ENCODE measurements around the gene PGC. TPM values are rescaled to one million over a fixed set of nuclear protein-coding genes. Genes with fewer than 3 reads are reported as not detected.

PGC gene
- total RNA-seq, 1 donor from 2014 or later: not detected

GRCh38 chr6:41777551-41778285 lies 30.5 kb upstream of the PGC start:
- Mint-ChIP-seq H3K27me3 (ENCODE audit: unreplicated experiment) (peaks cover 5% of the 10 kb centered on the region), H3K9me3 (ENCODE audit: unreplicated experiment) (no peaks in the 10 kb centered on the region), H3K36me3 (ENCODE audit: low read depth, unreplicated experiment) (peaks cover 21% of the 10 kb centered on the region), H3K4me3 (ENCODE audit: unreplicated experiment) (peak overlapping the region; percentile 19), H3K27ac (ENCODE audit: unreplicated experiment) (no peak overlapping the region), H3K4me1 (ENCODE audit: unreplicated experiment) (peaks cover 19% of the 10 kb centered on the region)
- no peak for TF ChIP-seq CTCF (IDR thresholded peaks at IDR 0.05; ENCODE audit: unreplicated experiment)
- DNase-seq (ENCODE audit: low spot score): no peak

- Mint-ChIP-seq H3K4me3 (ENCODE audit: unreplicated experiment) (peak overlapping the region; percentile 15), H3K36me3 (ENCODE audit: low read depth, unreplicated experiment) (peaks cover 35% of the 10 kb centered on the region), H3K27me3 (ENCODE audit: unreplicated experiment) (no peaks in the 10 kb centered on the region), H3K4me1 (ENCODE audit: unreplicated experiment) (peaks cover 11% of the 10 kb centered on the region), H3K9me3 (ENCODE audit: unreplicated experiment) (no peaks in the 10 kb centered on the region), H3K27ac (ENCODE audit: unreplicated experiment) (no peak overlapping the region)
- no peak for TF ChIP-seq CTCF (IDR thresholded peaks at IDR 0.05; ENCODE audit: unreplicated experiment)
- no peak for DNase-seq (ENCODE audit: low spot score)
These were observed 28.2 kb upstream of the PGC start for GRCh38 chr6:41775293-41775882.

GRCh38 chr6:41774841-41775240 lies 27.6 kb upstream of the PGC start:
- no peak for TF ChIP-seq CTCF (IDR thresholded peaks at IDR 0.05; ENCODE audit: unreplicated experiment)
- Mint-ChIP-seq H3K27ac (ENCODE audit: unreplicated experiment) (no peak overlapping the region), H3K9me3 (ENCODE audit: unreplicated experiment) (no peaks in the 10 kb centered on the region), H3K4me3 (ENCODE audit: unreplicated experiment) (peak overlapping the region; percentile 31), H3K36me3 (ENCODE audit: low read depth, unreplicated experiment) (peaks cover 40% of the 10 kb centered on the region), H3K4me1 (ENCODE audit: unreplicated experiment) (peaks cover 11% of the 10 kb centered on the region), H3K27me3 (ENCODE audit: unreplicated experiment) (no peaks in the 10 kb centered on the region)
- DNase-seq (ENCODE audit: low spot score): no peak

GRCh38 chr6:41771058-41771983 lies 24.1 kb upstream of the PGC start:
- Mint-ChIP-seq H3K27me3 (ENCODE audit: unreplicated experiment) (no peaks in the 10 kb centered on the region), H3K4me1 (ENCODE audit: unreplicated experiment) (peaks cover 33% of the 10 kb centered on the region), H3K4me3 (ENCODE audit: unreplicated experiment) (no peak overlapping the region), H3K9me3 (ENCODE audit: unreplicated experiment) (no peaks in the 10 kb centered on the region), H3K36me3 (ENCODE audit: low read depth, unreplicated experiment) (peaks cover 31% of the 10 kb centered on the region), H3K27ac (ENCODE audit: unreplicated experiment) (peak overlapping the region; percentile 22)
- no peak for TF ChIP-seq CTCF (IDR thresholded peaks at IDR 0.05; ENCODE audit: unreplicated experiment)
- no peak for DNase-seq (ENCODE audit: low spot score)

Measured in endothelial cell (in vitro differentiated cells).